Muscle layer of duodenum (tissue), 2 donors: ENCODE measurements around the gene UBASH3A.

ENCODE experiments used
- H3K27ac ChIP-seq: one replicate; pipeline ENCODE4 v1.7.0; 2013; ENCODE audit warnings: mild to moderate bottlenecking, low read length
- H3K27me3 ChIP-seq: one replicate; pipeline ENCODE4 v1.7.0; 2013; ENCODE audit warnings: low read depth, mild to moderate bottlenecking, control low read depth, low read length
- H3K36me3 ChIP-seq, 2 donors: one replicate each; pipeline ENCODE4 v1.7.0; 2013; ENCODE audit warnings: low read length in 2 of 2, control low read depth in 1 of 2, mild to moderate bottlenecking in 1 of 2; ENCODE audit not compliant: insufficient read depth in 2 of 2, control insufficient read depth in 1 of 2
- H3K4me1 ChIP-seq, 2 donors: one replicate each; pipeline ENCODE4 v1.7.0; 2013; ENCODE audit warnings: low read length in 2 of 2, mild to moderate bottlenecking in 2 of 2, control low read depth in 1 of 2, moderate library complexity in 1 of 2; ENCODE audit not compliant: insufficient read depth in 2 of 2, control insufficient read depth in 1 of 2
- H3K4me3 ChIP-seq, 2 donors: one replicate each; pipeline ENCODE4 v1.7.0; 2013; ENCODE audit warnings: low read length in 2 of 2, low read depth in 1 of 2, mild to moderate bottlenecking in 1 of 2
- H3K9me3 ChIP-seq, 2 donors: one replicate each; pipeline ENCODE4 v1.7.0; 2013; ENCODE audit warnings: low read length in 2 of 2, control low read depth in 1 of 2, mild to moderate bottlenecking in 1 of 2; ENCODE audit not compliant: control insufficient read depth in 1 of 2
- donor health status: healthy.

The UBASH3A gene, protein sequence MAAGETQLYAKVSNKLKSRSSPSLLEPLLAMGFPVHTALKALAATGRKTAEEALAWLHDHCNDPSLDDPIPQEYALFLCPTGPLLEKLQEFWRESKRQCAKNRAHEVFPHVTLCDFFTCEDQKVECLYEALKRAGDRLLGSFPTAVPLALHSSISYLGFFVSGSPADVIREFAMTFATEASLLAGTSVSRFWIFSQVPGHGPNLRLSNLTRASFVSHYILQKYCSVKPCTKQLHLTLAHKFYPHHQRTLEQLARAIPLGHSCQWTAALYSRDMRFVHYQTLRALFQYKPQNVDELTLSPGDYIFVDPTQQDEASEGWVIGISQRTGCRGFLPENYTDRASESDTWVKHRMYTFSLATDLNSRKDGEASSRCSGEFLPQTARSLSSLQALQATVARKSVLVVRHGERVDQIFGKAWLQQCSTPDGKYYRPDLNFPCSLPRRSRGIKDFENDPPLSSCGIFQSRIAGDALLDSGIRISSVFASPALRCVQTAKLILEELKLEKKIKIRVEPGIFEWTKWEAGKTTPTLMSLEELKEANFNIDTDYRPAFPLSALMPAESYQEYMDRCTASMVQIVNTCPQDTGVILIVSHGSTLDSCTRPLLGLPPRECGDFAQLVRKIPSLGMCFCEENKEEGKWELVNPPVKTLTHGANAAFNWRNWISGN

DNA sequence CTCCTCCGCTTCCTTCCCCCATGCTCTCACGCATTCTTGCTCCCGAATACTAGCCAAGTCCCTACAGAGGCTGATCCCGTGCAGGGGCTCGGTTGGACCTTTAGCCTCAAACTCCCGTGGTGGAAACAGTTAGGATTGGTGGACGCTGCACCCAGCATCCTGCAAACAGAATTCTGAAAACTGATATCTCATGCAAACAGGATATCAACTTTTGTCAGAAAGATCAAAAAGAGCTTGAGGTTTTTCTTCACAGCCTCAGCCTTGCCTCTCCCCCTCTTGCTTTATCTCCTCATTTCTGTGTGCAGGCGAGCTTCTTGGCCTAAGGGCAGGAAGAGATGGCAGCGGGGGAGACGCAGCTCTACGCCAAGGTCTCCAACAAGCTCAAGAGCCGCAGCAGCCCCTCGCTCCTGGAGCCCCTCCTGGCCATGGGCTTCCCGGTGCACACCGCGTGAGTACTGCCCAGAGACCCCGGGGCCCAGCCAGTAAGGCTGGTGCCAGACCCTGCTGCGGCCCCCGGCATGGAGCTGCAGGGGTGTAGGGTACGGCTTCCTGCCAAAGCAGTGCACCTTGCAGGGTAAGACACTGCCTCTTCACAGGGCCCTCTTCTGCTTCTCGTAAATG, at the start of gene UBASH3A:
Gene UBASH3A, plus strand, starts transcription at position 292 of the 621 bp plus-strand sequence. Its CDS starts 44 bp downstream, at position 336.
- peak within 1 kb of the TSS in 1 of 2 donors; percentile 30 for H3K4me3 ChIP-seq
- peaks cover 0 to 3% of the 10 kb centered on the region in 2 donors for H3K9me3 ChIP-seq
- H3K27me3 ChIP-seq: no peaks in the 10 kb centered on the region
- no peaks in the 10 kb centered on the region for H3K36me3 ChIP-seq
- no peaks in the 10 kb centered on the region for H3K4me1 ChIP-seq
- no peak within 1 kb of the TSS for H3K27ac ChIP-seq

DNA sequence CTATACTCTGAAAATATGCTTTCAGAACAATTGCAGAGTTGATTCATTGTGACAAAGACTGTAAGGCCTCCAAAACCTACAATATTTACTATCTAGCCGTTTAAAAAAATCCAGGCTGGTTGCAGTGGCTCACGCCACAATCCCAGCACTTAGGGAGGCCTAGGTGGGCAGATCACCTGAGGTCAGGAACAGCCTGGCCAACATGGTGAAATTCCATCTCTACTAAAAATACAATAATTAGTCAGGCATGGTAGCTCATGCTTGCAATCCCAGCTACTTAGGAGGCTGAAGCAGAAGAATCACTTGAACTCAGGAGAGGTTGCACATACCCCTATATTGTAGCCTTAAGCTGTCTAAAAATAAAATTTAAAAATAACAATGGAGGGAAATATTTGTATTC, 47.7 kb upstream of the UBASH3A start:
- Histone ChIP-seq H3K9me3 (peaks cover 4 to 19% of the 10 kb centered on the region in 2 donors), H3K27ac (no peak overlapping the region), H3K36me3 (no peaks in the 10 kb centered on the region), H3K4me3 (no peak overlapping the region), H3K27me3 (no peaks in the 10 kb centered on the region), H3K4me1 (no peaks in the 10 kb centered on the region)

DNA sequence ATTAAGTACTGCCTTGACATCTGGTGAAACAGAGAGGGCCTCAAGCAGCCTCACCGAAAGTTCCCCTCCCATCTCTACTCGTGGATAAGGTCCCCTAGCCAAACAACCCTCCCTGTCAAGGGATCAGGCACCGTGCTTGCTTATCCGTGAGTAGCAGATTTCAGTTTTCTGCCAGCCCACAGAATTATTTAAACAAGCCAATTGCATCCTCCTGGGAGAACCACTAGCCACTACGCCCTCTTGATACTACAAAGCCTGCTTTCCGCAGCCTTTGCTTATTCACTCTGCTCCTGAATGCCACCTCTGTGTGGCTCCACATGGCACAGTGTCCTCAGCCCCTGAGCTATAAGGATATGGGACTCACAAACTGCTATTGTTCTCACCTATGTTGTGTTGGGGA, 47.1 kb upstream of the UBASH3A start:
- Histone ChIP-seq H3K36me3 (no peaks in the 10 kb centered on the region), H3K9me3 (peaks cover 4 to 19% of the 10 kb centered on the region in 2 donors), H3K4me1 (no peaks in the 10 kb centered on the region), H3K4me3 (no peak overlapping the region), H3K27me3 (no peaks in the 10 kb centered on the region), H3K27ac (no peak overlapping the region)

DNA sequence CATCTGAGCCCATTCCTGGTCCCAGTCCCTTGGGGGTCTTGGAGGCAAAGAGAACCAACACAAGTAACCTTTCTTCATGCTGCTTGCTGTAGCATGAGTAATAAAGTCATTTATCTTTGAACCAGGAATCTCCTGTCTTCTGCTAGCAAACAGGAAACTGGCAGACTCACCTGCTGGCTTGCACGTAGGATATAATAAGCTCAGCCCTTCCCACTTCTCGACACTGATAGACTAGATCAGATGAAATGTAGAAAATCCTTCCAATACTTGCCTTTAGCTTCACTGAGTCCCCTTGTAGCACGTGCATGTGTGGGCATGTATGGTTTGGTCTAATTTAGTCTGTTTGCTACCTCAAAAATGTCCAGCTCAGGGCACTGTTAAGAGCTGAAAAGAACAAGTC, 46.4 kb upstream of the UBASH3A start:
- no peak overlapping the region for H3K4me3 ChIP-seq
- H3K27me3 ChIP-seq: no peaks in the 10 kb centered on the region
- peaks cover 4 to 19% of the 10 kb centered on the region in 2 donors for H3K9me3 ChIP-seq
- no peak overlapping the region for H3K27ac ChIP-seq
- no peaks in the 10 kb centered on the region for H3K4me1 ChIP-seq
- H3K36me3 ChIP-seq: no peaks in the 10 kb centered on the region

DNA sequence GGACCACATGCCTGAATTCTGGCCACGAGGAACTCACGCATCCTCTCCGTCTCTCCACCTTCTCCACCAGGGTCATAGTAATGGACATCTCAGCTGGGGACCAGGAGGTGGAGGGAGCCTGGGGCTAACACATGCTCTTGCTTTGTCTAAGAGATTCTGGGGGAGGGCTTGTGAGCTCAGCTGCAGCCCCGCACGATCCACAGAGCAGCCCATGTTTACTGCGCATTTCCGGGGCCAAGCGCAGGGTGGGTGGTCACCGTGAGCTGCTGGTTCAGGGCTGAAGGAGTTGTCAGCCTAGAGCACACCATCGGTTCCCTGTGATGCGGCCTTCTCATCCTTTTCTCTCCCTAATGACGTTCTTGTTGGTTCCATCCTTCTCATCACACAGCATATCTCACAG, 45.4 kb upstream of the UBASH3A start:
- no peaks in the 10 kb centered on the region for H3K36me3 ChIP-seq
- no peak overlapping the region for H3K27ac ChIP-seq
- no peak overlapping the region for H3K4me3 ChIP-seq
- H3K4me1 ChIP-seq: no peaks in the 10 kb centered on the region
- no peaks in the 10 kb centered on the region for H3K27me3 ChIP-seq
- H3K9me3 ChIP-seq: peaks cover 4 to 19% of the 10 kb centered on the region in 2 donors

DNA sequence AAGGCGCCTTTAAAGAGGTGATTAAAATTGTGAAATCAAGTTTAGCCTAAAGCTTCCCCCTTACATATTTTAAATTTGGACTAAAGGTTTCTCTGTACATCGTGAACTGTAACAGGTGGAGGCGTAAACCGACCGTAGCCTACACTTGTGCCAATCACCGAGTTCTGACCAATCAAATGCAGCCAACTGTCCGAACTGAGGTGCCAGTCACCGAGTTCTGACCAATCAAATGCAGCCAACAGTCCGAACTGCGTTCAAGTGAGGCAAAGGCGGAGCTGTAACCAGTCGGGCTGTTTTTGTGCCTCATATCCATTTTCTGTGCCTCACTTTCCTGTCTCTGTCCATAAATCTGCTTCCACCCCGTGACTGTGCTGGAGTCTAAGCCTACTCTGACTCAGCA, 44.8 kb upstream of the UBASH3A start:
- Histone ChIP-seq H3K27me3 (peaks cover under 1% of the 10 kb centered on the region), H3K4me3 (no peak overlapping the region), H3K4me1 (no peaks in the 10 kb centered on the region), H3K9me3 (peaks cover 4 to 19% of the 10 kb centered on the region in 2 donors), H3K36me3 (no peaks in the 10 kb centered on the region), H3K27ac (no peak overlapping the region)

DNA sequence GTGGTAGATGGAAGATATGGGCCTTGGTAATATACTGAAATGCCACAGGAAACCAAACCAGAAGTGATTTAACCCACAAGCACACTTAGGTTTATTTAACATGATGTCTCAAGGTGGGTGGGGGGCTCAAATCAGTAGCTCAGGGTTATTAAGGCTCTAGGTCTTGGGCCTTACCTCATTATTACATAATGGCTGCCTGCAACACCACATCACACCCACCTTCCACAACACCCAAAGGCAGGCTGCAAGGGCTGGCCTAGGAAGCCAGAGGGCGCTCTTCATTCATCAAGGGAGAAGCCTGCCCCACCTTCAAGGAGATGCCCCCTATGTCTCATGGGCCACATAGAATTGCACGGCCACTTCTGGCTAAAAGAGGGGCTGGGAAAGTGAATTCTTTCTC, 43.4 kb upstream of the UBASH3A start:
- H3K27me3 ChIP-seq: peaks cover 5% of the 10 kb centered on the region

DNA sequence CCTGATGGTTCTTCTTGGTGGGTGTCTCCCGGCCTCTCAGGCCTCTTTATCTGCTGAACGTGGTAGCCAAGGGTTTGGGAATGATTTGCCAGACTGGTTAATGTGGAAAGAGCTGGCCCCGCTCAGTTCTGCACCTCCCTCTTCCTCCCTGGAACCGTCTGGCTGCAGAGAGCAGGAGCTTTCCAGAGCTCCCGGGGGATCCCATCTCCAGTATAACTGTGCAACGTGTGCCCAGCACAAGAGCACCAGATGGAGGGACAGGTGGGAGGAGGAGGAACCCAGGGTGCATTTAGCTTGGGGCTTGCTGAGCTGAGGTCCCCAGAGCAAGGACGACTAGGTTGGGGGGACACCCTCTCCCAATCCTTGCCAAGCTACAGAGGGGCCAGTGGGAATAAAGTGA, 42.4 kb upstream of the UBASH3A start:
- H3K36me3 ChIP-seq: no peaks in the 10 kb centered on the region
- no peak overlapping the region for H3K27ac ChIP-seq
- H3K4me3 ChIP-seq: no peak overlapping the region
- H3K27me3 ChIP-seq: peaks cover 5% of the 10 kb centered on the region
- peaks cover 0 to 11% of the 10 kb centered on the region in 2 donors for H3K9me3 ChIP-seq
- no peaks in the 10 kb centered on the region for H3K4me1 ChIP-seq

More for the DNA sequence above, 43.4 kb upstream of the UBASH3A start:
- Histone ChIP-seq H3K9me3 (peaks cover 0 to 19% of the 10 kb centered on the region in 2 donors), H3K36me3 (no peaks in the 10 kb centered on the region), H3K4me1 (no peaks in the 10 kb centered on the region), H3K27ac (no peak overlapping the region), H3K4me3 (no peak overlapping the region)

DNA sequence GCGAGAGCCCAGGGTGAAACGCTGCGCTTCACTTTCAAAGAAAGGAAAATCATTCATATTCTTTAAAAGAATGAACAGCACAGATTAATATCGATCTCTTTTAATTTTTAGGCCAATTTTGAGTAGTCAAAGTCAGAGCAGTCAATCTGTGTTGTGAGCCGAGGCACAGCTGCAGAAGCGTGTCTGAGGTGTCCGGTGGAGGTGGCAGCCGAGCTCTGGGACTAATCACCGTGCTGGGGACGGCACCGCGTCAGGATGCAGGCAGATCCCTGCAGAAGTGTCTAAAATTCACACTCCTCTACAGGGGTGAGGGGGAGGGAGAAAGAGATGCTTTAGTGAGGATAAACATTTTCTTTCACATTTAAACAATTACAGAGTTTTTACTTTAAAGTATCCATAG, 41.5 kb upstream of the UBASH3A start:
- Histone ChIP-seq H3K36me3 (no peaks in the 10 kb centered on the region), H3K27ac (no peak overlapping the region), H3K27me3 (peaks cover 5% of the 10 kb centered on the region)

DNA sequence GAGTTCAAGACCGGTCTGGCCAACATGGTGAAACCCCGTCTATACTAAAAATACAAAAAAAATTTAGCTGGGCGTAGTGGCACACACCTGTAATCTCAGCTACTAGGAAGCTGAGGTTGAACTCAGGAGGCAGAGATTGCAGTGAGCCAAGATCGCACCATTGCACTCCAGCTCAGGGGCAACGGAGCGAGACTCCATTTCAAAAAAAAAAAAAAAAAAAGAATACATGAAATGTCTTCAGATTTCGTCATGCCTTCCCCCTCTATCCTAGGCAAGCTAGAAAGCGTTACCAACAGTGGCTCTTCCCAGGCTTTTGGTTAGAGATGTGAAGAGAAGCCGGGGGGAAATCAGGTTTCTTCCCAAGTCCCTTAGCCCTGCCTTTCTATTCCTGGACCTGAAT, 41.0 kb upstream of the UBASH3A start:
- H3K4me3 ChIP-seq: no peak overlapping the region
- peaks cover 0 to 8% of the 10 kb centered on the region in 2 donors for H3K9me3 ChIP-seq
- H3K27ac ChIP-seq: no peak overlapping the region
- no peaks in the 10 kb centered on the region for H3K4me1 ChIP-seq
- H3K27me3 ChIP-seq: peaks cover 5% of the 10 kb centered on the region
- no peaks in the 10 kb centered on the region for H3K36me3 ChIP-seq

More for the DNA sequence above, 41.5 kb upstream of the UBASH3A start:
- H3K4me1 ChIP-seq: no peaks in the 10 kb centered on the region
- no peak overlapping the region for H3K4me3 ChIP-seq
- H3K9me3 ChIP-seq: peaks cover 0 to 8% of the 10 kb centered on the region in 2 donors

DNA sequence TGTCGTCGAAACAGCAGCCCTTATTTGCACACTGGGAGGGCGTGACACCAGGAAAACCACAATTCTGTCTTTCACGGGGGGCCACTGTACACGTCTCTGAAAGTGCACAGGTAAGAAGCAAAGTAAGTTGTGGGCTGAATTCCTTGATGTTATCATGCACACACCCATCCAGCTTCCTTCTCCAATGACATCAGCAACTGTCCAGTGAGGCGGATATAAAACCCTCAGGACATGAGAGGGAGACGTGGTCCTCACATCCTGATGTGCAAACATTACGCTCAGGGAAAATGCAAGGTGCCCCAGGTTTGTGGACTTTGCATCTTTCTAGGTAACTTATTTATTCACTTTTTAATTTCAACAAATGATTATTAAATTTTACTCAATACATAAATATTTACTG, 40.4 kb upstream of the UBASH3A start:
- H3K36me3 ChIP-seq: no peaks in the 10 kb centered on the region
- H3K27ac ChIP-seq: no peak overlapping the region
- peaks cover 5% of the 10 kb centered on the region for H3K27me3 ChIP-seq
- H3K9me3 ChIP-seq: peaks cover 0 to 8% of the 10 kb centered on the region in 2 donors
- H3K4me3 ChIP-seq: no peak overlapping the region
- no peaks in the 10 kb centered on the region for H3K4me1 ChIP-seq
